HL-60 (cell line): ENCODE results near the gene TPGS2.
A peak's percentile ranks its signal among the peaks of the same experiment; 100 is the strongest.
"Not testable (repeated sequence)": the region's sequence is repeated elsewhere in the genome, so short reads cannot be mapped to it uniquely, and the experiment has no call there.

ENCODE experiments used
- DNase-seq, 2 experiments: peaks; one replicate each; pipeline ENCODE4 v3.0.0-alpha.2; 2010 to 2020; ENCODE audit warnings: low read depth in 1 of 2, low spot score in 1 of 2
- H3K27ac ChIP-seq: fragments of 250-450 bp; sonication (Bioruptor Pico); replicated peaks from 2 replicates; pipeline ENCODE4 v1.5.1; 2020; ENCODE audit warnings: mild to moderate bottlenecking, moderate library complexity
- H3K27me3 ChIP-seq: fragments of 250-450 bp; sonication (Bioruptor Pico); 2 replicates; pipeline ENCODE4 v1.5.1; 2021; ENCODE audit warnings: mild to moderate bottlenecking, moderate library complexity; ENCODE audit not compliant: insufficient read depth, poor library complexity, severe bottlenecking
- H3K4me3 ChIP-seq: replicated peaks from 2 replicates; pipeline ENCODE4 v1.5.1; 2011; ENCODE audit warnings: mild to moderate bottlenecking, control low read depth, low read length; ENCODE audit not compliant: insufficient read depth
- GABPA ChIP-seq: IDR thresholded peaks from 2 replicates; pipeline ENCODE4 v1.6.1; 2012; ENCODE audit warnings: low read depth
- POLR2AphosphoS5 ChIP-seq: IDR thresholded peaks from 2 replicates; pipeline ENCODE4 v1.6.1; 2012; ENCODE audit warnings: low read depth
- SPI1 ChIP-seq: IDR thresholded peaks from 2 replicates; pipeline ENCODE4 v1.6.1; 2012; ENCODE audit warnings: low read depth, mild to moderate bottlenecking, borderline replicate concordance
- TF ChIP-seq, protein P1 (sequence below): IDR thresholded peaks from one replicate; pipeline ENCODE4 v1.5.1; 2011; ENCODE audit warnings: low read length, control low read depth, inconsistent platforms; ENCODE audit not compliant: insufficient read depth
- TF ChIP-seq, protein P2 (sequence below): IDR thresholded peaks from 2 replicates; pipeline ENCODE4 v1.6.1; 2012; ENCODE audit warnings: low read depth; ENCODE audit not compliant: insufficient replicate concordance

Gene TPGS2

DNA sequence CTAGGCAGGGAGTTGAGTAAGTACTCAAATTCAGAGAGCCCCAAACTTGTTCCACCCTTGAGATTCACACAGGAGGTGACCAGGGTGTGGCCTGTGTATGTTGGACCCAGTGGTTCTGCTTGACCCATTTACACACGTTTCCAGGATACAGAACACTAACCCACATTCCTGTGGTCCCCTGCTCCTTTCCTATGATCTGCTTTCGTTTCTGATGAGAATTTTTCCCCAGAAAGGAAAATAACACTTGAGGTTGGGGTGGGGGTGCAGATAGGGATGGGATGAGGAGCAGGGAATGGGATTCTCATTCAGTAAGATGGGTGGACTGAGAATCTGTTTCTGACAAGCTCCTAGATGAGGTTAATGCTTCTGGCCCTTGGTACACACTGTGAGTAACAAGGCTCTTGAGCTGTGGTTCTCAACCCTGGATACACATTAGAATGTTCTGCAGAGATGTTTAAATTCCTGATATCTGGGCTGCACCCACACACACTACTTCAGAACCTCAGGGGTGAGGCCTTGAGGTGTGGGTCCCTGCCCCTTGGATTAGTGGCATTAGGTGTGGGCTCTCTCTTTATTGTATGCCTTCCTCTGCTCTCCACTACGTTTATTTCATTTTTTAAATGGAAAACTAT, 58.4 kb downstream of the TPGS2 start:
- Histone ChIP-seq H3K27me3 (no peaks in the 10 kb centered on the region), H3K27ac (no peak overlapping the region), H3K4me3 (no peak overlapping the region)
- no peak for DNase-seq
- no peak for TF ChIP-seq POLR2AphosphoS5

DNA sequence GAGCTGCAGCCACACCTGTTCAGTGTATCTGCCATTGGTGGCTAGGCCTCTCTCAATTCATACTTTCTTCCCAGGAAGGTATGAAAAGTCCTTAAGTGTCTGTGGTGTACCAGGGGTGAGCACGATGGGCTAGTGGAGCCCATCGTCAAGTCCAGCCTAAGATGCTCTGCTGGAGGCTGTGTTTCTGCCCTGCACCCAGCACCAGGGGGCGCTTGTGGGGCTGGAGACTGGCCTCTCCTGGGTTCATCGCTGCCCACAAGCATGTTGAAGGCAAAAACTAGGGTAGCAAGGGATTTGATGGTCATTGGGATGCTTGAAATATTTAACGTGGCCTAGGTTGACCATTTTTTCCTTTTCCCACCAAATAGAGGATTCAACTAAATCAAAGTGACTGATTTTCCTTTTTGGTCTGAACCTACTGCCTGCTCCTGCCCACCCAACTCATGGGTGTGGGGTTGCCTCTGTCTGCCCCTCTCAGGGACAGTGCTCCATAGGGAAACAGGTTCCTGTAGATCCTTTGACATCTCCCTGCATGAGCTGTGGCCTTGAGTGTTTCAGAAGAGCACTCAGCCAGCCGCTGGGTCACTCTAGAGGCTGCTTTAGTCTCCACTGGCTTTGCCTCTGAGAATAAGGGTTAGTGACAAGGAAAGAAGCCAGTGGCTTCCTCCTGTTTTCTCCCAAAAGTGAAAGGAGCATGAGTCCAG, 59.0 kb downstream of the TPGS2 start:
- peak in 1 of 2 experiments; percentile 60 for DNase-seq
- Histone ChIP-seq H3K4me3 (no peak overlapping the region), H3K27me3 (no peaks in the 10 kb centered on the region), H3K27ac (no peak overlapping the region)
- no peak for TF ChIP-seq POLR2AphosphoS5
- TF ChIP-seq, protein P1, sequence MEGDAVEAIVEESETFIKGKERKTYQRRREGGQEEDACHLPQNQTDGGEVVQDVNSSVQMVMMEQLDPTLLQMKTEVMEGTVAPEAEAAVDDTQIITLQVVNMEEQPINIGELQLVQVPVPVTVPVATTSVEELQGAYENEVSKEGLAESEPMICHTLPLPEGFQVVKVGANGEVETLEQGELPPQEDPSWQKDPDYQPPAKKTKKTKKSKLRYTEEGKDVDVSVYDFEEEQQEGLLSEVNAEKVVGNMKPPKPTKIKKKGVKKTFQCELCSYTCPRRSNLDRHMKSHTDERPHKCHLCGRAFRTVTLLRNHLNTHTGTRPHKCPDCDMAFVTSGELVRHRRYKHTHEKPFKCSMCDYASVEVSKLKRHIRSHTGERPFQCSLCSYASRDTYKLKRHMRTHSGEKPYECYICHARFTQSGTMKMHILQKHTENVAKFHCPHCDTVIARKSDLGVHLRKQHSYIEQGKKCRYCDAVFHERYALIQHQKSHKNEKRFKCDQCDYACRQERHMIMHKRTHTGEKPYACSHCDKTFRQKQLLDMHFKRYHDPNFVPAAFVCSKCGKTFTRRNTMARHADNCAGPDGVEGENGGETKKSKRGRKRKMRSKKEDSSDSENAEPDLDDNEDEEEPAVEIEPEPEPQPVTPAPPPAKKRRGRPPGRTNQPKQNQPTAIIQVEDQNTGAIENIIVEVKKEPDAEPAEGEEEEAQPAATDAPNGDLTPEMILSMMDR, result peak; percentile 44

DNA sequence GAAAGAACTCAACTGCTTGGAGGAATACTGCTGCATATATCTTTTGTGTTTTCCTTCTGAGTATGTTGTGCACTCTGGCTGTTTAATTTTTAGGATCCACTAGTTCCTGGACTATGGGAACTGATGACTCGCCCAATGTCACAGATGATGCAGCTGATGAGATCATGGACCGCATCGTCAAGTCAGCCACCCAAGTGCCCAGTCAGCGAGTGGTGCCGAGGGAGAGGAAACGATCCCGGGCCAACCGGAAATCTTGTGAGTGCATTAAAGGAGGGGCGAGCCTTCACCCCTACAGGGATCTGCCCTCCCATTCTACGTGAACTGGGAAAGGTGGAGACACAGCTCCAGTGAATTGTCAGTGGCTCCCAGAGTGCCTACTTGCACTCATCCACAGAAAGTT, 59.6 kb downstream of the TPGS2 start:
- H3K4me3 ChIP-seq, result no peak overlapping the region
- H3K27ac ChIP-seq, result no peak overlapping the region
- TF ChIP-seq GABPA (no peak), POLR2AphosphoS5 (no peak), SPI1 (no peak)
- TF ChIP-seq, protein P2, sequence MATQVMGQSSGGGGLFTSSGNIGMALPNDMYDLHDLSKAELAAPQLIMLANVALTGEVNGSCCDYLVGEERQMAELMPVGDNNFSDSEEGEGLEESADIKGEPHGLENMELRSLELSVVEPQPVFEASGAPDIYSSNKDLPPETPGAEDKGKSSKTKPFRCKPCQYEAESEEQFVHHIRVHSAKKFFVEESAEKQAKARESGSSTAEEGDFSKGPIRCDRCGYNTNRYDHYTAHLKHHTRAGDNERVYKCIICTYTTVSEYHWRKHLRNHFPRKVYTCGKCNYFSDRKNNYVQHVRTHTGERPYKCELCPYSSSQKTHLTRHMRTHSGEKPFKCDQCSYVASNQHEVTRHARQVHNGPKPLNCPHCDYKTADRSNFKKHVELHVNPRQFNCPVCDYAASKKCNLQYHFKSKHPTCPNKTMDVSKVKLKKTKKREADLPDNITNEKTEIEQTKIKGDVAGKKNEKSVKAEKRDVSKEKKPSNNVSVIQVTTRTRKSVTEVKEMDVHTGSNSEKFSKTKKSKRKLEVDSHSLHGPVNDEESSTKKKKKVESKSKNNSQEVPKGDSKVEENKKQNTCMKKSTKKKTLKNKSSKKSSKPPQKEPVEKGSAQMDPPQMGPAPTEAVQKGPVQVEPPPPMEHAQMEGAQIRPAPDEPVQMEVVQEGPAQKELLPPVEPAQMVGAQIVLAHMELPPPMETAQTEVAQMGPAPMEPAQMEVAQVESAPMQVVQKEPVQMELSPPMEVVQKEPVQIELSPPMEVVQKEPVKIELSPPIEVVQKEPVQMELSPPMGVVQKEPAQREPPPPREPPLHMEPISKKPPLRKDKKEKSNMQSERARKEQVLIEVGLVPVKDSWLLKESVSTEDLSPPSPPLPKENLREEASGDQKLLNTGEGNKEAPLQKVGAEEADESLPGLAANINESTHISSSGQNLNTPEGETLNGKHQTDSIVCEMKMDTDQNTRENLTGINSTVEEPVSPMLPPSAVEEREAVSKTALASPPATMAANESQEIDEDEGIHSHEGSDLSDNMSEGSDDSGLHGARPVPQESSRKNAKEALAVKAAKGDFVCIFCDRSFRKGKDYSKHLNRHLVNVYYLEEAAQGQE, result no peak
- TF ChIP-seq, protein P1, result no peak
- H3K27me3 ChIP-seq, result no peaks in the 10 kb centered on the region
- DNase-seq, result no peak

DNA sequence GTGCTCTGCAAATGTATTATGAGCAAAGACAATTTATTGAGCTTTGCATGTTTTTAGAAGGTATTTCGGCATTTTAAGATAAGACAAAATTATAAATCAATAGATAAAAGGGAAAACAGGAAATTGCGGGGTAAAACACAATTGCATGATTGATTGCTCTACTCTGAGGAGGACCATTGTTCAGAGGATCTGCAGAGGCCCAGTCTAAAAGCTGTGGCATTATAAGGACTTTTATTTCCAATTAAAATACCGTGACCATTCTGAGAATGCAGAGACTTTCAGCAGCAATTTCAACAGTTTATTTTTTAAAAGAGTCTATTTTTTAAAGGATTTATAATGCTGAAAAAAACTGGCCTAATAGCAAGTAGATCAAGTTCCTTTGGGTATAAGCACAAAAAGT, 62.0 kb downstream of the TPGS2 start:
- TF ChIP-seq, protein P1, result no peak
- TF ChIP-seq POLR2AphosphoS5 (no peak), SPI1 (no peak), GABPA (no peak)
- TF ChIP-seq, protein P2, result no peak
- Histone ChIP-seq H3K4me3 (no peak overlapping the region), H3K27me3 (no peaks in the 10 kb centered on the region), H3K27ac (no peak overlapping the region)
- no peak for DNase-seq

DNA sequence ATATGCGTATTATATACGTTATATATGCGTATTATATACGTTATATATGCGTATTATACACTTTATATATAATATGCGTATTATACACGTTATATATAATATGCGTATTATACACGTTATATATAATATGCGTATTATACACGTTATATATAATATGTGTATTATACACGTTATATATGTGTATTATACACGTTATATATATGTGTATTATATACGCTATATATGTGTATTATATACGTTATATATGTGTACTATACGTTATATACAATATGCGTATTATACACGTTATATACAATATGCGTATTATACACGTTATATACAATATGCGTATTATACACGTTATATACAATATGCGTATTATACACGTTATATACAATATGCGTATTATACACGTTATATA, 65.8 kb downstream of the TPGS2 start:
- H3K4me3 ChIP-seq, H3K27me3 ChIP-seq, H3K27ac ChIP-seq, DNase-seq: not testable (repeated sequence)
